ENCODE data around the gene FNTB. TPM values are rescaled to one million over a fixed set of nuclear protein-coding genes. Genes with fewer than 3 reads are reported as not detected.

FNTB gene
- total RNA-seq, 1 experiment from 2014 or later = 14.2 TPM

GRCh38 chr14:64948612-64949210 is 38.0 kb upstream of the FNTB start (continued):
- TF ChIP-seq, protein P1, sequence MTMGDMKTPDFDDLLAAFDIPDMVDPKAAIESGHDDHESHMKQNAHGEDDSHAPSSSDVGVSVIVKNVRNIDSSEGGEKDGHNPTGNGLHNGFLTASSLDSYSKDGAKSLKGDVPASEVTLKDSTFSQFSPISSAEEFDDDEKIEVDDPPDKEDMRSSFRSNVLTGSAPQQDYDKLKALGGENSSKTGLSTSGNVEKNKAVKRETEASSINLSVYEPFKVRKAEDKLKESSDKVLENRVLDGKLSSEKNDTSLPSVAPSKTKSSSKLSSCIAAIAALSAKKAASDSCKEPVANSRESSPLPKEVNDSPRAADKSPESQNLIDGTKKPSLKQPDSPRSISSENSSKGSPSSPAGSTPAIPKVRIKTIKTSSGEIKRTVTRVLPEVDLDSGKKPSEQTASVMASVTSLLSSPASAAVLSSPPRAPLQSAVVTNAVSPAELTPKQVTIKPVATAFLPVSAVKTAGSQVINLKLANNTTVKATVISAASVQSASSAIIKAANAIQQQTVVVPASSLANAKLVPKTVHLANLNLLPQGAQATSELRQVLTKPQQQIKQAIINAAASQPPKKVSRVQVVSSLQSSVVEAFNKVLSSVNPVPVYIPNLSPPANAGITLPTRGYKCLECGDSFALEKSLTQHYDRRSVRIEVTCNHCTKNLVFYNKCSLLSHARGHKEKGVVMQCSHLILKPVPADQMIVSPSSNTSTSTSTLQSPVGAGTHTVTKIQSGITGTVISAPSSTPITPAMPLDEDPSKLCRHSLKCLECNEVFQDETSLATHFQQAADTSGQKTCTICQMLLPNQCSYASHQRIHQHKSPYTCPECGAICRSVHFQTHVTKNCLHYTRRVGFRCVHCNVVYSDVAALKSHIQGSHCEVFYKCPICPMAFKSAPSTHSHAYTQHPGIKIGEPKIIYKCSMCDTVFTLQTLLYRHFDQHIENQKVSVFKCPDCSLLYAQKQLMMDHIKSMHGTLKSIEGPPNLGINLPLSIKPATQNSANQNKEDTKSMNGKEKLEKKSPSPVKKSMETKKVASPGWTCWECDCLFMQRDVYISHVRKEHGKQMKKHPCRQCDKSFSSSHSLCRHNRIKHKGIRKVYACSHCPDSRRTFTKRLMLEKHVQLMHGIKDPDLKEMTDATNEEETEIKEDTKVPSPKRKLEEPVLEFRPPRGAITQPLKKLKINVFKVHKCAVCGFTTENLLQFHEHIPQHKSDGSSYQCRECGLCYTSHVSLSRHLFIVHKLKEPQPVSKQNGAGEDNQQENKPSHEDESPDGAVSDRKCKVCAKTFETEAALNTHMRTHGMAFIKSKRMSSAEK (CRISPR knock-in tag; IDR thresholded peaks at IDR 0.05; ENCODE audit: borderline replicate concordance) = no peak

DNA sequence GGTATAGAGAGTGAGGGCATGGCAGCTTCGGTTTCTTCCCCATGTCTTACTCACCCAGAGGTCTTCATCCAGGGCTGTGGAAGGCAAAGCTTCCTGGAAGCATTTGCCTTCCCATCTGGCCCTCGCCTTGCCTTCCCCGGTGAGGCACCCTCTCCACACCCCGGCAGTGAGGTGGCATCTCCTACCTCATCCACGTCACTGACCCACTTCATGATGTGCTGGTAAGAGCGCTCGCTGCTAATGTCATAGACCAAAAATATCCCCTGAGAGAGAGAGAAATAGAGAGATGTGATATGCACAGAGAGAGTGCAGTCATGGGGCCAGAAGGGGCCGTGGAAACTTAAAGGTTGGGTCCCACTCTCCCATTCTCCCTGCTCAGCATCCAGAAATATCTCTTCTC is 35.8 kb upstream of the FNTB start:
- peaks cover 23% of the 10 kb centered on the region for H3K36me3 Mint-ChIP-seq
- POLR2A ChIA-PET = no interaction called here

GRCh38 chr14:64951291-64951690 is 35.4 kb upstream of the FNTB start:
- peaks cover 23% of the 10 kb centered on the region for H3K36me3 Mint-ChIP-seq
- H3K27me3 Mint-ChIP-seq (ENCODE audit: low read depth) = no peaks in the 10 kb centered on the region
- no peak overlapping the region for H3K27ac Mint-ChIP-seq
- no peaks in the 10 kb centered on the region for H3K9me3 Mint-ChIP-seq
- ATAC-seq (no peak), DNase-seq (ENCODE audit: low spot score) (no peak)
- H3K4me3 Mint-ChIP-seq = no peak overlapping the region
- POLR2A ChIA-PET = no interaction called here
- peaks cover 22% of the 10 kb centered on the region for H3K4me1 Mint-ChIP-seq
- CTCF ChIA-PET = no interaction called here
- TF ChIP-seq IRF2 (CRISPR knock-in tag; IDR thresholded peaks at IDR 0.05; ENCODE audit: borderline replicate concordance, low read depth) (no peak), ZNF138 (CRISPR knock-in tag; conservative IDR thresholded peaks at IDR 0.05) (no peak), KAT7 (CRISPR knock-in tag; IDR thresholded peaks at IDR 0.05; ENCODE audit: borderline replicate concordance) (no peak), FOXP4 (CRISPR knock-in tag; IDR thresholded peaks at IDR 0.05) (no peak), ZBTB21 (CRISPR knock-in tag; IDR thresholded peaks at IDR 0.05; ENCODE audit: borderline replicate concordance) (no peak), NFATC4 (CRISPR knock-in tag; IDR thresholded peaks at IDR 0.05) (no peak)

More for the DNA sequence above, 35.8 kb upstream of the FNTB start:
- no peak for DNase-seq (ENCODE audit: low spot score)
- peaks cover 18% of the 10 kb centered on the region for H3K4me1 Mint-ChIP-seq
- TF ChIP-seq IRF2 (CRISPR knock-in tag; IDR thresholded peaks at IDR 0.05; ENCODE audit: borderline replicate concordance, low read depth) (no peak), ZNF512 (CRISPR knock-in tag; IDR thresholded peaks at IDR 0.05; ENCODE audit: borderline replicate concordance) (no peak), CREB1 (CRISPR knock-in tag; IDR thresholded peaks at IDR 0.05) (no peak), ATF2 (CRISPR knock-in tag; IDR thresholded peaks at IDR 0.05; ENCODE audit: borderline replicate concordance, low read depth) (no peak), ATF6 (CRISPR knock-in tag; IDR thresholded peaks at IDR 0.05) (no peak)
- no peaks in the 10 kb centered on the region for H3K9me3 Mint-ChIP-seq
- ATAC-seq = no peak
- H3K4me3 Mint-ChIP-seq = no peak overlapping the region
- CTCF ChIA-PET = no interaction called here
- no peak overlapping the region for H3K27ac Mint-ChIP-seq
- H3K27me3 Mint-ChIP-seq (ENCODE audit: low read depth) = no peaks in the 10 kb centered on the region
